Stimulated activated naive CD8-positive, alpha-beta T cell treated with anti-CD3 and anti-CD28 coated beads, Interleukin-15, Interleukin-2, amounts not matched to agents 100 ng/mL and 50 ng/mL, for 24 hours (primary cell): ENCODE results near the gene AGK.

Source experiments
- H3K27ac Mint-ChIP-seq: one replicate; pipeline ENCODE4 v1.8.0; 2021; ENCODE audit warnings: mild to moderate bottlenecking, mixed read lengths
- H3K27me3 Mint-ChIP-seq: one replicate; pipeline ENCODE4 v1.8.0; 2021; ENCODE audit warnings: mixed read lengths
- H3K36me3 Mint-ChIP-seq: one replicate; pipeline ENCODE4 v1.8.0; 2021; ENCODE audit warnings: low read depth, mixed read lengths
- H3K4me1 Mint-ChIP-seq: one replicate; pipeline ENCODE4 v1.8.0; 2021; ENCODE audit warnings: low read depth, mixed read lengths
- H3K4me3 Mint-ChIP-seq: one replicate; pipeline ENCODE4 v1.8.0; 2021; ENCODE audit warnings: mild to moderate bottlenecking, mixed read lengths
- H3K9me3 Mint-ChIP-seq: one replicate; pipeline ENCODE4 v1.8.0; 2021; ENCODE audit warnings: mixed read lengths

AGK gene, protein sequence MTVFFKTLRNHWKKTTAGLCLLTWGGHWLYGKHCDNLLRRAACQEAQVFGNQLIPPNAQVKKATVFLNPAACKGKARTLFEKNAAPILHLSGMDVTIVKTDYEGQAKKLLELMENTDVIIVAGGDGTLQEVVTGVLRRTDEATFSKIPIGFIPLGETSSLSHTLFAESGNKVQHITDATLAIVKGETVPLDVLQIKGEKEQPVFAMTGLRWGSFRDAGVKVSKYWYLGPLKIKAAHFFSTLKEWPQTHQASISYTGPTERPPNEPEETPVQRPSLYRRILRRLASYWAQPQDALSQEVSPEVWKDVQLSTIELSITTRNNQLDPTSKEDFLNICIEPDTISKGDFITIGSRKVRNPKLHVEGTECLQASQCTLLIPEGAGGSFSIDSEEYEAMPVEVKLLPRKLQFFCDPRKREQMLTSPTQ

DNA sequence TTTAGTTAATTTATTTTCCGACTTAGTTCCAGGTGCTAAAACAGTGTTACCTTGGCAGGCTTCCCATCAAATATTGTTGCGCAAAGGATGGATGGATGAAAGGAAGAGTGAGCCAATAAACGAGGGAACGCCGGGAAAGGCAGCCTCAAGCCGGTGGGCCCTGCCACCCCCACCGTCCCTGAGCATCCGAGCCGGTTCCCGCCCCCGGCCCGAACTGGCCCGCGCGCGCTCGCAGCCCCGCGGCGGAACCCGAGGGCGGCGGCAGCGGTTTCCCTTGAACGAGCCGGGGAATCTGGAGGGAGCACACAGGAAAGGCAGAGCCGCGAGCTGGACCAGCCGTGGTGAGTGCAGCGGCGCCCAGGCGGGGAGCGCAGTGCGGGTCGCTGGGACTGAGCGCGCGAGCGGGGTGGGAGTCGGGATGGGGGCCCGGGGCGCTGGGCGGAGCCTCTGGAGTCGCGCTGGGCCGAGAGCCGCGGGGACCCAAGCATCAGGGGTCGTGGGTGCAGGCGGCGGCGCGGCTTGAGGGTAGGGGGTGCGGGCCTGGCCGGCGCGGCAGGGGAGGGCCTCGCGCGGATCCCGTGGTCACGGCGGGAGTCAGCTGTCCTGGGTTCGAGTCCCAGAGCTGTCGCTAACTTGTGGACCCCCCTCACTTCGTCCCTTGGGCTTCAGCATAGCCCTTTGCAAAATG lies at the start of gene AGK:
Gene AGK, plus strand, starts transcription at position 317 of the 688 bp plus-strand sequence. CDS start 4,057 bp downstream, outside the sequence.
- H3K27ac Mint-ChIP-seq, result peak within 1 kb of the TSS; percentile 92
- H3K9me3 Mint-ChIP-seq, result no peaks in the 10 kb centered on the region
- H3K4me1 Mint-ChIP-seq, result peaks cover 53% of the 10 kb centered on the region
- no peaks in the 10 kb centered on the region for H3K27me3 Mint-ChIP-seq
- H3K36me3 Mint-ChIP-seq, result peaks cover 41% of the 10 kb centered on the region
- peak within 1 kb of the TSS; percentile 97 for H3K4me3 Mint-ChIP-seq

DNA sequence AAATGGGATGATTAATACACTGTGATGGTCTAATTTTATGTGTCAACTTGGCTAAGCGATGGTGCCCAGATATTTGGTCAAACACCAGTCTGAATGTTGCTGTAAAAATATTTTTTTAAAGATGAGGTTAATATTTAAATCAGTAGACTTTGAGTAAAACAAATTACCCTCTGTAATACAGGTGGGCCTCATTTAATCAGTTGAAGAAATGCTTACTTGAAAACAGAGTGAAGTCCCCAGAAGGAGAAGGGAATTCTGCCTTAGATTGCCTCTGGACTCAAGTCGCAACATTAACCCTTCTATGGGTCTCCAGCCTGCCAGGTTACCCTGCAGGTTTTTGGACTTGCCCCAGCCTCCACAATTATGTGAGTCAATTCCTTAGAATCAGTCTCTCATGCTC lies 49.8 kb upstream of the AGK start:
- Mint-ChIP-seq H3K9me3 (no peaks in the 10 kb centered on the region), H3K27me3 (peaks cover 39% of the 10 kb centered on the region), H3K27ac (no peak overlapping the region), H3K4me3 (no peak overlapping the region), H3K4me1 (no peaks in the 10 kb centered on the region), H3K36me3 (no peaks in the 10 kb centered on the region)

DNA sequence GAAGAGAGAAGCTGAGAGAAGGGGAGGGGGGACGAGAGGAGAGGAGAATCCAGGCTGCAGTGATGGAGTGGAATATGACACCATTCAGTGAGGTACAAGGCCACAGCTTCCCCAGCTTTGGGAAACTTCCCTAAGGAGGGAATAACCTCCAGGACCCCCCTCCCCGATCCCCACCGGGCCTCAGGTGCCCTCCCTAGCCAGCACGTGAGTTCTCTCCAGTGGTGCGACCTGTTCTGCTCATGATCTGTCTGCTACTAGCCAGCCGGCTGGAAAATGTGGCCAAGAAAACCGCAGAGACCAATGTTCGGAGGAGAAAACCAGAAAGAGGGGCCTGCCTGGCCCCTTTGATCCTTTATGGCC lies 39.9 kb upstream of the AGK start:
- Mint-ChIP-seq H3K27ac (no peak overlapping the region), H3K4me1 (peaks cover 23% of the 10 kb centered on the region), H3K27me3 (peaks cover 73% of the 10 kb centered on the region), H3K36me3 (no peaks in the 10 kb centered on the region), H3K9me3 (peaks cover 9% of the 10 kb centered on the region), H3K4me3 (peak overlapping the region; percentile 7)

DNA sequence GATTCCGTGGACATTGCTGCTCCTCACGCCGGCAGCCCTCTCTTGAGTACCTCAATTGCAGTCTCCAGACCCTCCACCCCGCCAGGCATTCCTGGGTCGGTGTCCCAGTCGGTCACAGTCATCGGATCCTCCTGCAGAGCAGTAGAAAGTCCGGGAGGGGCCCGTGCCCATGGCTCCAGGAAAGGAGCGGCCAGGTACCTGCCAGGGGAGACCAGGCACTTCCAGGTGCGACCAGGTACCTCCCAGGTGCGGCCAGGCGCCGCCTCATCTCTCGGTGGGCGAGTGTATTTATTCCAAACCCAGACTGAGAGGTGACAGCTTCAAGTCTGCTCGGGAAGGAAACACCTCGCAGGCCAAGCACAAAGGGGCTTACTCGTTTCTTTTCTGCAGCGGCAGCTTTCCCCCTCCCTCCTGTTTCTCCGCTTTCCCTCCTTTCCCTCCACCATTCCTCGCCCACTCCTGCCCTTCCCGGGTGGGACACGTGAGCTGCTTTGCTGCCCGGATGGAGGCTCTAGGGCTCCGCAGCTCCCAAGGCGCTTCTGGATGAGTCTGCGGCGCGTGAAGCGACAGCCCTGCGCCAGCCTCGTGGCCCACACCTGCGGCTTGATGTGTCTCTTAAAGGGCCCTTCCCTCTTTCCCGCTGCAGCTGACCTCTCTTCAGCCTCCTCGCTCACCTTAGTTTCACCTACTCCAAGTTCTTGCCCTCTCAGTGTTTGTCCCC lies 39.4 kb upstream of the AGK start:
- Mint-ChIP-seq H3K4me1 (peaks cover 23% of the 10 kb centered on the region), H3K4me3 (peak overlapping the region; percentile 59), H3K27me3 (peaks cover 75% of the 10 kb centered on the region), H3K27ac (no peak overlapping the region), H3K36me3 (no peaks in the 10 kb centered on the region), H3K9me3 (peaks cover 9% of the 10 kb centered on the region)

DNA sequence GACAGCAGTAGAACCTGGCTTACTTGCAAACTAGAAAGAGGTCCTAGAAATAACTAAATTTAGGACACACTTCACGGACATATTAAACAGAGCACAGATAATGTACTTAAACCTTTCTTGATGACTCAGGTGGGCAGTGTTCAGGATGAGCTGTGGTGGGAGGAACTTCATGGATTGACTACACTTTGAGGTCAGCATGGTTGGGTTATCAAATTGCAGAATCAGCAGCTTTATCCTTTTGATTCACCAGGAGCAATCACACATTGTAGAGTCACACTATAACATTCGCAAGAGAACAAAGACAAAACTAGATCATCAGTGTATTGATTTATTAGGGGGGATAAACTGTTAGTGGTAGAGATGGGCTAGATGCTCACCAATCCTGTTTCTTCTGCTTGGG lies 38.6 kb upstream of the AGK start:
- peaks cover 9% of the 10 kb centered on the region for H3K9me3 Mint-ChIP-seq
- peak overlapping the region; percentile 59 for H3K4me3 Mint-ChIP-seq
- H3K36me3 Mint-ChIP-seq, result no peaks in the 10 kb centered on the region
- H3K4me1 Mint-ChIP-seq, result peaks cover 23% of the 10 kb centered on the region
- H3K27me3 Mint-ChIP-seq, result peaks cover 81% of the 10 kb centered on the region
- H3K27ac Mint-ChIP-seq, result no peak overlapping the region

DNA sequence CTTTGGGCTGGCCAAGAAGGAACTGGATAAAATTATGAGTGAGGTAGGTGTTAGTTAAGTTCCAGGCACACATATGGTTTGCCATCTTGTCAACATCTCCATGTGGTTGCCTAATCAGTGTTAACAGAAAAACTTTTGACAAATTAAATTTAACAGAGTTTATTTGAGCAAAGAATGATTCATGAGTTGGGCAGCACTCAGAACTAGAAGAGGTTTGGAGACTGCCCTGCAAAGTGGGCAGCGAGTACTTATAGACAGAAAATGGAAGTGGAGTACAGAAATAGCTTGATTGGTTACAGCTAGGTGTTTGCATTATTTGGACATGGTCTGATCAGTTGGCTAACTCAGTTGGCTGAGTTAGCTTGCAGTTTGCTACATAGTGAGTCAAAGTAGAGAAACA lies 37.5 kb upstream of the AGK start:
- Mint-ChIP-seq H3K4me1 (peaks cover 23% of the 10 kb centered on the region), H3K9me3 (peaks cover 9% of the 10 kb centered on the region), H3K27me3 (peaks cover 74% of the 10 kb centered on the region), H3K27ac (no peak overlapping the region), H3K36me3 (no peaks in the 10 kb centered on the region), H3K4me3 (no peak overlapping the region)

DNA sequence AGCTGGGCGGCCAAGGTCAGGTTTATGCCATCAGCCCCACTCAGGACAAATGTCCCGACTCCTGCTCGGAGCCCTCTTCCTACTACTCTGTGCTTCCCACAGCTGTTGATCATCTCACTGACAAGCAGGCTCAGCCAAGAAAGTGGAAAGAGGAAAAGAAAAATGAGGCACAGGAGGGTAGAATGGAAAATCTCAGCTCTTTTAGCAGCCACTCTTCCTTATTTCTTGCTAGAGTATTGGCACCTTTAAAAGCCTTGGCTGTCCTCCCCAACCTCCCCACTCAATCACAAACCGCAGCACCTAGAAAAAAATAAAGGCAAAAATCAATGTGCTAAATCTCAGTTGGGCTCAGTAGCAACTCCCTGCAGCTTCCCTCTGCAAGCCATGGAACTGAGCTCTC lies 35.3 kb upstream of the AGK start:
- Mint-ChIP-seq H3K4me3 (no peak overlapping the region), H3K4me1 (peaks cover 16% of the 10 kb centered on the region), H3K36me3 (no peaks in the 10 kb centered on the region), H3K27me3 (peaks cover 66% of the 10 kb centered on the region), H3K9me3 (peaks cover 9% of the 10 kb centered on the region), H3K27ac (no peak overlapping the region)

DNA sequence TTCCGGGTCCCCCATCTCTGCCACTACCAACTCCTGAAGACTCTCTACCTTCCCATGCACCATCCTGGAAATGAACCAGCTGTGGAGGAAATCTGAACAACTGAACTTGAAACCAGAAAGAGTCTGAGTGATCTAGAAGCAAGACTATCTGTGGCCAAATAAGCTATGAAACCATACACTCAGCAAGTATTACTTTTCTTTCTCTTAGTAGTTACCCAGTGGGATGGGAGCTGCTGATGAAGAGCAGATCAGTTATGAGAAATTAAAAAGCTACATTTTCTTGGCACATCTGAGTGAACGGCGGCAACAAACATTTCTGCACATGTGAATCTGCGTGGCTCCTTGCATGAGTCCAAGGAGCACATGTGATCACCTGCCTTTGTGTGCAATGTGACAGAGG lies 31.6 kb upstream of the AGK start:
- no peak overlapping the region for H3K27ac Mint-ChIP-seq
- peaks cover 3% of the 10 kb centered on the region for H3K9me3 Mint-ChIP-seq
- H3K27me3 Mint-ChIP-seq, result peaks cover 35% of the 10 kb centered on the region
- H3K4me3 Mint-ChIP-seq, result no peak overlapping the region
- no peaks in the 10 kb centered on the region for H3K36me3 Mint-ChIP-seq
- no peaks in the 10 kb centered on the region for H3K4me1 Mint-ChIP-seq

DNA sequence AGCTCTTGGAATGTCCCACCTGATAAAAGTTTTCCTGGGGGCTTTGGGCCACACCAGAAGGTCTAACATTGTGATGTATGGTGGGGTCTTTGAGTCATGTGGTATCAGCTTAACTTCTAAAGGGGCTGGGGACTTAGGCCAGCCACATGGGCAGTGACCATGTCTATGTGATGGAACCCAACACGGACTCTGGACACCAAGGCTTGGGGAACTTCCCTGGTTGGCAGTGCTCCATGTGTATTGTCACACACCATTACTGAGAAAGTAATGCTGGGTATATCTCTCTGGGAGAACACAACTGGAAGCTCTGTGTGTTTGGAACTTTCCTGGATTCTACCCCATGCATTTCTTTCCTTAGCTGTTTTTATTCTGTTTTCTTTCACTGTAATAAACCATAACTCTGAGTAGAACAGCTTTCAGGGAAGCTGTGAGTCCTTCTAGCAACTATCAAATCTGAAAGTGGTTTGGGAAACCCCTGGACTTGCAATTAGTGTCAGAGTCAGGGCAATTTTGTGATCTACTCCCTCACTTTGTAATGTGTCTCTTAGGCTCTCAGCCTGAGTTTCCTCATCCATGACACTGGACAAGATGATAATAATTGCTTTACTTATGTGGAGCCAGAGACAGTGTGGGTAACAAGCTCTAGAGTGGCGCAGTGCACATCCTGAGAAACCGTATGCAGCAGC lies 28.4 kb upstream of the AGK start:
- Mint-ChIP-seq H3K36me3 (no peaks in the 10 kb centered on the region), H3K4me3 (no peak overlapping the region), H3K27ac (no peak overlapping the region), H3K9me3 (no peaks in the 10 kb centered on the region), H3K4me1 (no peaks in the 10 kb centered on the region), H3K27me3 (peaks cover 25% of the 10 kb centered on the region)

DNA sequence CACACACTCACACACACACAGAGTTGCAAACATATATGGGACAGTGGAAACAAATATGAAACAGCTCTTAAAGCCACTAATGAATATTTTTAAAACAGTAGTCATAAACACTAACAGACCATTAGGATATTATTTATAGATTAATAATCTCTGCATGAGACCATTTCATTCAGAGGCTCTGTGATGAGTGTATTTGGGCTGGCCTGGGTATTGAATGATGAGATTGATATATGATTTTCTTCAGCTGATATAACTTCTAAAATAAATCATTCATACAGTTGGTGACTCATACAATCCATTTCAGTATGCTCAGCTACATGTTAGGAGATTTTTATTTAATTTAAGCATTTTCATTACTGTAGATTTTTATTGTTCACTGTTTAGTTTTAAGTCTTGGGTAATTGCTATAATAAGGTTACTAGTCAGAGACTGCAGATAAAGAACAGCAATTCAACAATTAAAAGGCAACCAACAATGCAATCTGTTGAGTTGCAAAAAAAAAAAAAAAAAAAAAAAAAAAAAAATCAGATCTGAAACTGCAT lies 25.2 kb upstream of the AGK start:
- Mint-ChIP-seq H3K27me3 (peaks cover 34% of the 10 kb centered on the region), H3K4me1 (no peaks in the 10 kb centered on the region), H3K4me3 (no peak overlapping the region), H3K36me3 (no peaks in the 10 kb centered on the region), H3K27ac (no peak overlapping the region), H3K9me3 (no peaks in the 10 kb centered on the region)

DNA sequence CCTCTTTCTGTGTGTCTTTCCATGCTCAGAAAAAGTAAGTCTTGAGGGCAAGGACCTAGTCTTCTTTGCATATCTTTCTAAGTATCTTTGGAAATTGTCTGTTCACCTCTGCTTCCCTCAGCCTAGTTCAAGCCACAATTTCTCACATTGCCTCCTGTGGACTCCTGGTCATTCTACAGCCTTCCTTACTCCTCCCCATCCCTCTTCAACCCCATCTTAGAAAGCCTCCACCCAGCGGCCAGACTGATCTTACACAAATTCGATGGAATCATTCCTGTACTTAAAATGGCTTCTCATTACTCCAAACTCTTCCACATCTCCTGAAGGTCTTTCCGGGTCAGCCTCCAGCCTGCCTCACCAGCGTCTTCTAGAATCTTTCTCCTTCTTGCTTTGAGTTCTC lies 24.1 kb upstream of the AGK start:
- Mint-ChIP-seq H3K27me3 (peaks cover 34% of the 10 kb centered on the region), H3K9me3 (no peaks in the 10 kb centered on the region), H3K4me3 (no peak overlapping the region), H3K4me1 (no peaks in the 10 kb centered on the region), H3K36me3 (no peaks in the 10 kb centered on the region), H3K27ac (no peak overlapping the region)

DNA sequence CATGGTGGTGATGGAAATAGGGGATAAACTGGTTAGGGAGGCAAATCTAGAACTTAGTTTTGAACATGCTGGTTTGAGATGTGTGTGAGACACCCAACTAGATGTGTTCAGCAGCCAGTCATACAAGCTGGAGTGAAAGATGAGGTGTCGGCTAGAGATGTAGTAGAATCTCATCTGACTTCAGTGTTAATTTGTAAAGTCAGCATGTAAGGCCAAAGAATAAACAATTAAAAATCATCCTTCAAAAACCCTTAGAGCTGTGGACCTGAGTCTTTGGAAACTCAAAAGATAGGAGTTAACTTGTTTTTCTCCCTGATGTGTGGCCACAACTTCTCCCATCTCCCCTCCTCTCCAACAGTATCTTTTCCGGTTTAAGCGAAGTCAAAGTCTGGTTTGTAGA lies 22.8 kb upstream of the AGK start:
- H3K4me3 Mint-ChIP-seq, result no peak overlapping the region
- H3K36me3 Mint-ChIP-seq, result no peaks in the 10 kb centered on the region
- peaks cover under 1% of the 10 kb centered on the region for H3K4me1 Mint-ChIP-seq
- no peak overlapping the region for H3K27ac Mint-ChIP-seq
- H3K9me3 Mint-ChIP-seq, result no peaks in the 10 kb centered on the region
- peaks cover 37% of the 10 kb centered on the region for H3K27me3 Mint-ChIP-seq

DNA sequence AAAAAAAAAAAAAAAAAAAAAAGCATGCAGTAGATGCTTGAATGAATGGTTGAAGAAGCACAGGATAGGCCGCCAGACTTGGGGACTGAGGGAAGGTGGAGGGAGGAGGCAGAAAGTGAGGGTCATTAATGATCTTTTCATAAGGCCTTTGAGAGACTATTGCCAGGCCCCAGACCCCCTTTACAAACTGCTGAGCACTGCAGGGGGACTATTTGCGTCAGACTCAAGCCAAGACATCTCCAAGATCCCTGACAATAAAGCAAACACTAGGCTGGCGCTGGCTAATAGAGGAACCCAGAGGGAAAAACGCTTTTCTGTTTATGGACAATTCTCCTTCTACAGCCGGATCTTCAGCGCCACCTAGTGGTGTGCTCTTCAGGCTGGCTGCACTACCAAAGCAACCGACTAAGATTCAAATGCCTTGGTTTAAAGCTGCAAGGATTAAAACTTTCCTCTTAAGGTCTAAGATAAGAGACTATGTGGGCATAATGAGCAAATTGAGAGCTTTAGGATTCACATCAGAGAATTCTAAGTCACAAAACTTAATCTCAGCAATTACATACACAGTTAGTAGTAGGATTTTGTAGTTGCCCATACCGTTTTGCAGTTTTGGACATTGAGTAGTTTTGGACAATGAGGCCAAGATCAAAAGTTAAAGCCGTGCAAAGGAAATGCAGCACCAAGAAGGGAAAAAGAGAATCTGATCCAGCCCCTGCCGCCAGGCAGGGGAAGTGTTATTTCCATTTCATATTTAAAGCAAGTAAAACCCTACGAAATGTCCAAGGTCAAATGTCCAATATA lies 17.9 kb upstream of the AGK start:
- H3K27ac Mint-ChIP-seq, result no peak overlapping the region
- H3K36me3 Mint-ChIP-seq, result no peaks in the 10 kb centered on the region
- H3K9me3 Mint-ChIP-seq, result no peaks in the 10 kb centered on the region
- peaks cover 6% of the 10 kb centered on the region for H3K4me1 Mint-ChIP-seq
- peaks cover 58% of the 10 kb centered on the region for H3K27me3 Mint-ChIP-seq
- H3K4me3 Mint-ChIP-seq, result no peak overlapping the region
